HepG2 (cell line): Measurements from ENCODE around the gene RGS19. TPM values are rescaled to one million over a fixed set of nuclear protein-coding genes. Genes with fewer than 3 reads are reported as not detected.
A peak's percentile ranks its signal among the peaks of the same experiment; 100 is the strongest.

Experiments
- BCL6 ChIP-seq: IDR thresholded peaks from 2 replicates; pipeline ENCODE4 v1.6.1; 2016; ENCODE audit warnings: missing genetic modification reagents, missing compliant biosample characterization
- CENPX ChIP-seq: sonication (generic); formaldehyde crosslinking; IDR thresholded peaks from 2 replicates; pipeline ENCODE4 v1.9.0; 2021; ENCODE audit warnings: mild to moderate bottlenecking, missing genetic modification reagents, moderate library complexity
- FOSL1 ChIP-seq: sonication (generic); formaldehyde crosslinking; IDR thresholded peaks from 2 replicates; pipeline ENCODE4 v1.9.0; 2021; ENCODE audit warnings: missing genetic modification reagents, borderline replicate concordance
- FOXJ3 ChIP-seq: sonication (generic); formaldehyde crosslinking; IDR thresholded peaks from 2 replicates; pipeline ENCODE4 v1.4.0; 2020; ENCODE audit warnings: missing genetic modification reagents, mild to moderate bottlenecking, borderline replicate concordance
- HHEX ChIP-seq: IDR thresholded peaks from 2 replicates; pipeline ENCODE4 v1.6.1; 2016; ENCODE audit warnings: control low read depth
- KLF11 ChIP-seq: IDR thresholded peaks from 2 replicates; pipeline ENCODE4 v1.6.1; 2016; ENCODE audit warnings: missing compliant biosample characterization
- PAWR ChIP-seq: sonication (generic); formaldehyde crosslinking; IDR thresholded peaks from 2 replicates; pipeline ENCODE4 v1.4.0; 2020; ENCODE audit warnings: missing genetic modification reagents, mild to moderate bottlenecking, borderline replicate concordance
- RORA ChIP-seq: sonication (generic); formaldehyde crosslinking; IDR thresholded peaks from 2 replicates; pipeline ENCODE4 v1.5.0; 2020; ENCODE audit warnings: mild to moderate bottlenecking, missing genetic modification reagents, moderate library complexity
- SRF ChIP-seq: IDR thresholded peaks from 2 replicates; pipeline ENCODE4 v1.6.1; 2011; ENCODE audit warnings: mild to moderate bottlenecking, low read depth, low read length, moderate library complexity
- TBL1XR1 ChIP-seq: fragments of 150-350 bp; IDR thresholded peaks from 2 replicates; pipeline ENCODE4 v1.6.1; 2014; ENCODE audit warnings: borderline replicate concordance, low read length; ENCODE audit not compliant: partially characterized antibody
- TBP ChIP-seq: sonication (generic); formaldehyde crosslinking; IDR thresholded peaks from 2 replicates; pipeline ENCODE4 v1.5.0; 2020; ENCODE audit warnings: missing genetic modification reagents
- TGIF2 ChIP-seq: IDR thresholded peaks from 2 replicates; pipeline ENCODE4 v1.6.1; 2016; ENCODE audit warnings: control low read depth, missing compliant biosample characterization
- USF2 ChIP-seq, 2 experiments: sonication (generic) in 1 of 2; formaldehyde crosslinking in 1 of 2; IDR thresholded peaks; 2 replicates each; pipeline versions ENCODE4 v1.5.1 to v1.6.1; 2011 to 2020; ENCODE audit warnings: borderline replicate concordance in 1 of 2, low read depth in 1 of 2, low read length in 1 of 2, mild to moderate bottlenecking in 1 of 2, missing genetic modification reagents in 1 of 2, moderate library complexity in 1 of 2
- WIZ ChIP-seq: sonication (generic); formaldehyde crosslinking; IDR thresholded peaks from 2 replicates; pipeline ENCODE4 v1.5.1; 2020; ENCODE audit warnings: mild to moderate bottlenecking, missing genetic modification reagents
- ZNF30 ChIP-seq: sonication (generic); formaldehyde crosslinking; IDR thresholded peaks from 2 replicates; pipeline ENCODE4 v1.5.0; 2020; ENCODE audit warnings: mild to moderate bottlenecking, missing genetic modification reagents
- ZNF318 ChIP-seq: sonication (generic); formaldehyde crosslinking; IDR thresholded peaks from 2 replicates; pipeline ENCODE4 v1.4.0; 2020; ENCODE audit warnings: mild to moderate bottlenecking, missing genetic modification reagents
- ZNF343 ChIP-seq: sonication (generic); formaldehyde crosslinking; IDR thresholded peaks from 2 replicates; pipeline ENCODE4 v1.4.0; 2020; ENCODE audit warnings: mild to moderate bottlenecking, missing genetic modification reagents
- ZNF691 ChIP-seq: sonication (generic); formaldehyde crosslinking; IDR thresholded peaks from 2 replicates; pipeline ENCODE4 v1.4.0; 2020; ENCODE audit warnings: missing genetic modification reagents, low read depth, mild to moderate bottlenecking, borderline replicate concordance
- polyA plus RNA-seq, 8 experiments: library from polyadenylated mRNA; depleted of rRNA in 3 of 8; stranded (reverse) in 7 of 8; unstranded in 1 of 8; fragments of >200 nt; fragmentation: Illumina TruSeq in 4 of 8; extraction: Trizol in 4 of 8; gene quantifications; 2 replicates each; pipeline versions ENCODE4 v1.2.1 to v1.2.3, GENCODE V29; 2011 to 2016; ENCODE audit warnings: low read depth in 4 of 8, missing spikeins in 1 of 8, mixed read lengths in 1 of 8; ENCODE audit not compliant: insufficient read depth in 1 of 8
- total RNA-seq, 5 experiments: library from RNA; depleted of rRNA; stranded (reverse); fragments of >200 nt; fragmentation: Illumina TruSeq; extraction: Trizol; gene quantifications; 2 replicates each; pipeline ENCODE4 v1.2.3, GENCODE V29; 2016; ENCODE audit warnings: low read depth in 1 of 5

Gene RGS19
- total and polyA plus RNA-seq, 2 of the 13 experiments (the other 11 are each of a cell fraction or from before 2014, with no cell fraction given): 10.7 to 11.9 TPM

GRCh38 chr20:64041040-64041780 lies 38.1 kb downstream of the RGS19 start (continued):
- TF ChIP-seq ZNF318: peak; percentile 44
- TF ChIP-seq CENPX (CRISPR knock-in tag): no peak
- TF ChIP-seq HHEX (CRISPR knock-in tag): no peak
- TF ChIP-seq BCL6 (CRISPR knock-in tag): 0 out of 2 replicates have a peak, but pooled peaks have one; percentile 34
- no peak for TF ChIP-seq WIZ (CRISPR knock-in tag)
- TF ChIP-seq RORA (CRISPR knock-in tag): no peak
- no peak; the same call in none of the 2 replicates for TF ChIP-seq PAWR
- TF ChIP-seq FOSL1 (CRISPR knock-in tag): no peak
- TF ChIP-seq TBL1XR1: no peak
- no peak for TF ChIP-seq ZNF30 (CRISPR knock-in tag)
- no peak for TF ChIP-seq KLF11 (CRISPR knock-in tag)
- no peak for TF ChIP-seq FOXJ3 (CRISPR knock-in tag)
- TF ChIP-seq TGIF2 (CRISPR knock-in tag): peak; percentile 28; the same call in 1 of the 2 replicates
- no peak for TF ChIP-seq TBP (CRISPR knock-in tag)
- TF ChIP-seq ZNF691 (CRISPR knock-in tag): peak; percentile 22; the same call in 1 of the 2 replicates
- TF ChIP-seq SRF: peak; percentile 11; the same call in 1 of the 2 replicates
- TF ChIP-seq USF2 (IDR thresholded peaks at IDR 0.05; ENCODE audit: low read depth, low read length): no peak
- TF ChIP-seq USF2 (CRISPR knock-in tag; IDR thresholded peaks at IDR 0.05; ENCODE audit: borderline replicate concordance): no peak
- TF ChIP-seq ZNF343 (CRISPR knock-in tag): peak; percentile 59; the same call in 1 of the 2 replicates
